HUES48 (cell line): ENCODE data around the gene CYB5R4.
A peak's percentile ranks its signal among the peaks of the same experiment; 100 is the strongest.

Experiments
- H3K27ac ChIP-seq: one replicate; pipeline ENCODE4 v1.7.0; 2013; ENCODE audit warnings: low read depth, low read length, inconsistent platforms
- H3K27me3 ChIP-seq: 2 replicates; pipeline ENCODE4 v1.6.1; 2013; ENCODE audit warnings: mild to moderate bottlenecking, low read length; ENCODE audit not compliant: control insufficient read depth, insufficient read depth
- H3K36me3 ChIP-seq: 2 replicates; pipeline ENCODE4 v1.6.1; 2013; ENCODE audit warnings: low read length; ENCODE audit not compliant: control insufficient read depth, insufficient read depth
- H3K4me1 ChIP-seq: 2 replicates; pipeline ENCODE4 v1.6.1; 2013; ENCODE audit warnings: mild to moderate bottlenecking, low read length; ENCODE audit not compliant: control insufficient read depth, insufficient read depth
- H3K4me3 ChIP-seq: 2 replicates; pipeline ENCODE4 v1.5.1; 2013; ENCODE audit warnings: mild to moderate bottlenecking, low read depth, low read length
- H3K9ac ChIP-seq: 2 replicates; pipeline ENCODE4 v1.6.1; 2013; ENCODE audit warnings: mild to moderate bottlenecking, low read depth, low read length, moderate library complexity
- H3K9me3 ChIP-seq: 2 replicates; pipeline ENCODE4 v1.6.1; 2013; ENCODE audit warnings: low read length; ENCODE audit not compliant: control insufficient read depth, insufficient read depth

Gene CYB5R4

GRCh38 chr6:83952830-83953229, 93.3 kb downstream of the CYB5R4 start:
- Histone ChIP-seq H3K36me3 (peaks cover 6% of the 10 kb centered on the region; the same call in 1 of the 2 replicates), H3K4me3 (no peak overlapping the region), H3K9me3 (no peaks in the 10 kb centered on the region), H3K27me3 (no peaks in the 10 kb centered on the region), H3K4me1 (peaks cover 15% of the 10 kb centered on the region), H3K9ac (no peak overlapping the region), H3K27ac (no peak overlapping the region)

- no peak overlapping the region for H3K4me3 ChIP-seq
- H3K27ac ChIP-seq = no peak overlapping the region
- no peaks in the 10 kb centered on the region for H3K9me3 ChIP-seq
- no peaks in the 10 kb centered on the region for H3K27me3 ChIP-seq
- H3K9ac ChIP-seq = no peak overlapping the region
- peaks cover 6% of the 10 kb centered on the region; the same call in 1 of the 2 replicates for H3K36me3 ChIP-seq
- H3K4me1 ChIP-seq = peaks cover 15% of the 10 kb centered on the region
Observed at GRCh38 chr6:83954371-83954770, 94.9 kb downstream of the CYB5R4 start.

GRCh38 chr6:83958241-83958685, 98.8 kb downstream of the CYB5R4 start:
- Histone ChIP-seq H3K4me1 (peaks cover 5% of the 10 kb centered on the region; the same call in 1 of the 2 replicates), H3K36me3 (peaks cover 12% of the 10 kb centered on the region), H3K9me3 (no peaks in the 10 kb centered on the region), H3K4me3 (no peak overlapping the region), H3K27me3 (no peaks in the 10 kb centered on the region), H3K9ac (no peak overlapping the region), H3K27ac (no peak overlapping the region)

GRCh38 chr6:83960664-83961063, 101.2 kb downstream of the CYB5R4 start:
- no peak overlapping the region for H3K4me3 ChIP-seq
- peaks cover 15% of the 10 kb centered on the region for H3K9me3 ChIP-seq
- H3K27ac ChIP-seq = no peak overlapping the region
- H3K4me1 ChIP-seq = no peaks in the 10 kb centered on the region; the same call in 1 of the 2 replicates
- H3K36me3 ChIP-seq = peaks cover 7% of the 10 kb centered on the region
- H3K27me3 ChIP-seq = no peaks in the 10 kb centered on the region
- H3K9ac ChIP-seq = no peak overlapping the region

- Histone ChIP-seq H3K27me3 (no peaks in the 10 kb centered on the region), H3K9me3 (peaks cover 28% of the 10 kb centered on the region), H3K4me3 (no peak overlapping the region), H3K4me1 (no peaks in the 10 kb centered on the region), H3K36me3 (peaks cover 5% of the 10 kb centered on the region; the same call in 1 of the 2 replicates), H3K27ac (no peak overlapping the region), H3K9ac (no peak overlapping the region)
Observed at GRCh38 chr6:83962582-83962981, 103.1 kb downstream of the CYB5R4 start.

- peaks cover 43% of the 10 kb centered on the region for H3K9me3 ChIP-seq
- peaks cover 13% of the 10 kb centered on the region; the same call in 1 of the 2 replicates for H3K4me1 ChIP-seq
- H3K36me3 ChIP-seq = no peaks in the 10 kb centered on the region
- no peak overlapping the region for H3K4me3 ChIP-seq
- no peak overlapping the region for H3K27ac ChIP-seq
- no peaks in the 10 kb centered on the region for H3K27me3 ChIP-seq
- H3K9ac ChIP-seq = no peak overlapping the region
Observed at GRCh38 chr6:83966539-83966938, 107.0 kb downstream of the CYB5R4 start.

GRCh38 chr6:83970582-83970981, 111.1 kb downstream of the CYB5R4 start:
- Histone ChIP-seq H3K27me3 (no peaks in the 10 kb centered on the region), H3K27ac (no peak overlapping the region), H3K4me1 (peaks cover 23% of the 10 kb centered on the region), H3K4me3 (no peak overlapping the region), H3K9ac (no peak overlapping the region), H3K36me3 (no peaks in the 10 kb centered on the region), H3K9me3 (peaks cover 51% of the 10 kb centered on the region)

- Histone ChIP-seq H3K27me3 (no peaks in the 10 kb centered on the region), H3K4me1 (peaks cover 42% of the 10 kb centered on the region), H3K9ac (no peak overlapping the region), H3K27ac (peak overlapping the region; percentile 96), H3K36me3 (no peaks in the 10 kb centered on the region), H3K9me3 (peaks cover 33% of the 10 kb centered on the region), H3K4me3 (no peak overlapping the region)
Observed at GRCh38 chr6:83974409-83975050, 115.0 kb downstream of the CYB5R4 start.

- H3K4me3 ChIP-seq = peak overlapping the region; percentile 38
- peaks cover 25% of the 10 kb centered on the region for H3K9me3 ChIP-seq
- H3K9ac ChIP-seq = peak overlapping the region; percentile 52
- no peaks in the 10 kb centered on the region for H3K27me3 ChIP-seq
- peaks cover 42% of the 10 kb centered on the region for H3K4me1 ChIP-seq
- H3K36me3 ChIP-seq = no peaks in the 10 kb centered on the region
- H3K27ac ChIP-seq = peak overlapping the region; percentile 96
Observed at GRCh38 chr6:83976037-83976755, 116.7 kb downstream of the CYB5R4 start.

GRCh38 chr6:83976871-83977270, 117.4 kb downstream of the CYB5R4 start:
- Histone ChIP-seq H3K9me3 (peaks cover 19% of the 10 kb centered on the region), H3K27ac (peak overlapping the region; percentile 96), H3K27me3 (no peaks in the 10 kb centered on the region), H3K36me3 (no peaks in the 10 kb centered on the region), H3K4me3 (0 out of 2 replicates have a peak overlapping the region, but pooled peaks have one; percentile 38), H3K4me1 (peaks cover 42% of the 10 kb centered on the region), H3K9ac (no peak overlapping the region)

GRCh38 chr6:83978324-83978734, 118.8 kb downstream of the CYB5R4 start:
- H3K27ac ChIP-seq = peak overlapping the region; percentile 14
- H3K27me3 ChIP-seq = no peaks in the 10 kb centered on the region
- H3K9ac ChIP-seq = no peak overlapping the region
- no peak overlapping the region for H3K4me3 ChIP-seq
- H3K36me3 ChIP-seq = no peaks in the 10 kb centered on the region
- H3K9me3 ChIP-seq = peaks cover 4% of the 10 kb centered on the region
- H3K4me1 ChIP-seq = peaks cover 42% of the 10 kb centered on the region
